GM12891 (cell line): ENCODE measurements around the gene TCHHL1.

Source experiments
- PAX5 ChIP-seq: IDR thresholded peaks from 2 replicates; pipeline ENCODE4 v1.6.1; 2011; ENCODE audit warnings: low read length, moderate library complexity, mild to moderate bottlenecking; ENCODE audit not compliant: insufficient read depth, severe bottlenecking
- POLR2A ChIP-seq: IDR thresholded peaks from 2 replicates; pipeline ENCODE4 v1.6.1; 2011; ENCODE audit warnings: low read depth, low read length, control low read depth
- POLR2AphosphoS5 ChIP-seq: IDR thresholded peaks from 2 replicates; pipeline ENCODE4 v1.6.1; 2011; ENCODE audit warnings: low read depth, low read length, control low read depth
- SPI1 ChIP-seq: IDR thresholded peaks from 2 replicates; pipeline ENCODE4 v1.6.1; 2011; ENCODE audit warnings: low read depth, low read length, control low read depth
- TAF1 ChIP-seq: IDR thresholded peaks from 2 replicates; pipeline ENCODE4 v1.6.1; 2011; ENCODE audit warnings: low read depth, low read length, control low read depth

- TF ChIP-seq POLR2AphosphoS5 = no peak
- no peak for TF ChIP-seq POLR2A
- no peak for TF ChIP-seq SPI1
- TF ChIP-seq TAF1 = no peak
- no peak for TF ChIP-seq PAX5
Observed at GRCh38 chr1:152110860-152111514, 22.1 kb upstream of the TCHHL1 start.
